Measurements from ENCODE around the gene FSTL1.

FSTL1 gene

DNA sequence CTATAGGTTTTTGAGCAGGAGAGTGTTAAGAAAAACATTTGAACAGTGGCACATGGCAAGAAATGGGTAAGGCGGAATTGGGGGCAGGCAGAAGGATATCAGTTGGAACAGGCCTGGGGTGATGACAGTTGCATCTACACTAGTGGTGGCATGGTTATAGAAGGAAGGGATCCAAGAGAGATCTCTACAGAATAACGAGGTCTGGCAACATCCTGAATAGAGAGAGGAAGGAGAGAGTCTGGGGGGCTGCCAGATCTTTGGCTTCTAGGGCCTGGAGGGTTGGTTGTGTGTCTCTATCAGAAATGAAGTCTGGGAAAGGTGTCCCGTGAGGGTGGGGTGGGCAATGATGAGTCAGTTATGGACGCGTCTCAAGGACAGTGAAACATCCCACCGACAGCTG, 26.3 kb downstream of the FSTL1 start:
- Histone ChIP-seq H3K9me3 (ENCODE audit: control insufficient read depth, insufficient read depth, low read depth, low read length) (no peaks in the 10 kb centered on the region), H3K36me3 (ENCODE audit: control insufficient read depth in 2 of 2, insufficient read depth in 1 of 2, low read length in 2 of 2) (peaks cover 0 to 31% of the 10 kb centered on the region in 2 experiments; a peak in 1 of 3 replicates), H3K4me1 (ENCODE audit: control insufficient read depth, insufficient read depth, low read length) (no peaks in the 10 kb centered on the region), H3K27ac (ENCODE audit: extremely low read depth, low read depth, low read length) (no peak overlapping the region), H3K4me3 (ENCODE audit: low read depth, low read length) (no peak overlapping the region)
- ChIA-PET POLR2A (no interaction called here), CTCF (interaction anchor here (0.8 to 1.5 kb wide), 2 partner anchors 131 to 134 kb away, joined by 4 to 5 read pairs; no protein-coding TSS in a partner anchor)
- no peak for TF ChIP-seq ZNF610 (tag by site-specific recombination; IDR thresholded peaks at IDR 0.05; ENCODE audit: borderline replicate concordance)
- no peak for TF ChIP-seq ZNF423 (tag by site-specific recombination; IDR thresholded peaks at IDR 0.05)
- no peak for TF ChIP-seq ZNF311 (tag by site-specific recombination; IDR thresholded peaks at IDR 0.05; ENCODE audit: borderline replicate concordance)
- no peak for TF ChIP-seq ZNF2 (tag by site-specific recombination; IDR thresholded peaks at IDR 0.05)
- no peak for TF ChIP-seq ZNF658 (tag by site-specific recombination; IDR thresholded peaks at IDR 0.05)
- no peak for TF ChIP-seq KLF10 (tag by site-specific recombination; IDR thresholded peaks at IDR 0.05)
- no peak for TF ChIP-seq KLF8 (tag by site-specific recombination; IDR thresholded peaks at IDR 0.05)
- no peak for TF ChIP-seq ZNF391 (tag by site-specific recombination; IDR thresholded peaks at IDR 0.05; ENCODE audit: borderline replicate concordance, low read depth)
- TF ChIP-seq, protein P1, sequence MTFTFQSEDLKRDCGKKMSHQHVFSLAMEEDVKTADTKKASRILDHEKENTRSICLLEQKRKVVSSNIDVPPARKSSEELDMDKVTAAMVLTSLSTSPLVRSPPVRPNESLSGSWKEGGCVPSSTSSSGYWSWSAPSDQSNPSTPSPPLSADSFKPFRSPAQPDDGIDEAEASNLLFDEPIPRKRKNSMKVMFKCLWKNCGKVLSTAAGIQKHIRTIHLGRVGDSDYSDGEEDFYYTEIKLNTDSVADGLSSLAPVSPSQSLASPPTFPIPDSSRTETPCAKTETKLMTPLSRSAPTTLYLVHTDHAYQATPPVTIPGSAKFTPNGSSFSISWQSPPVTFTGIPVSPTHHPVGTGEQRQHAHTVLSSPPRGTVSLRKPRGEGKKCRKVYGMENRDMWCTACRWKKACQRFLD (tag by site-specific recombination; IDR thresholded peaks at IDR 0.05), result no peak
- TF ChIP-seq GLI2 (tag by site-specific recombination; IDR thresholded peaks at IDR 0.05; ENCODE audit: borderline replicate concordance, low read depth), result no peak
- no peak for TF ChIP-seq ZFP69B (tag by site-specific recombination; IDR thresholded peaks at IDR 0.05)
- no peak for TF ChIP-seq ZNF555 (tag by site-specific recombination; conservative IDR thresholded peaks at IDR 0.05)
- TF ChIP-seq OSR2 (tag by site-specific recombination; IDR thresholded peaks at IDR 0.05), result no peak
- no peak for TF ChIP-seq MYNN (tag by site-specific recombination; IDR thresholded peaks at IDR 0.05; ENCODE audit: borderline replicate concordance)
- TF ChIP-seq, protein P2, sequence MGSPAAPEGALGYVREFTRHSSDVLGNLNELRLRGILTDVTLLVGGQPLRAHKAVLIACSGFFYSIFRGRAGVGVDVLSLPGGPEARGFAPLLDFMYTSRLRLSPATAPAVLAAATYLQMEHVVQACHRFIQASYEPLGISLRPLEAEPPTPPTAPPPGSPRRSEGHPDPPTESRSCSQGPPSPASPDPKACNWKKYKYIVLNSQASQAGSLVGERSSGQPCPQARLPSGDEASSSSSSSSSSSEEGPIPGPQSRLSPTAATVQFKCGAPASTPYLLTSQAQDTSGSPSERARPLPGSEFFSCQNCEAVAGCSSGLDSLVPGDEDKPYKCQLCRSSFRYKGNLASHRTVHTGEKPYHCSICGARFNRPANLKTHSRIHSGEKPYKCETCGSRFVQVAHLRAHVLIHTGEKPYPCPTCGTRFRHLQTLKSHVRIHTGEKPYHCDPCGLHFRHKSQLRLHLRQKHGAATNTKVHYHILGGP (tag by site-specific recombination; IDR thresholded peaks at IDR 0.05), result no peak
- no peak for TF ChIP-seq SP7 (tag by site-specific recombination; IDR thresholded peaks at IDR 0.05)
- TF ChIP-seq ZNF701 (tag by site-specific recombination; IDR thresholded peaks at IDR 0.05), result no peak
- no peak for TF ChIP-seq ZBTB48 (tag by site-specific recombination; IDR thresholded peaks at IDR 0.05)
- TF ChIP-seq ZNF274 (IDR thresholded peaks at IDR 0.05; ENCODE audit: low read length), result no peak
- no peak for TF ChIP-seq ZNF274 (tag by site-specific recombination; IDR thresholded peaks at IDR 0.05; ENCODE audit: borderline replicate concordance)
- no peak for TF ChIP-seq YY2 (tag by site-specific recombination; IDR thresholded peaks at IDR 0.05)

DNA sequence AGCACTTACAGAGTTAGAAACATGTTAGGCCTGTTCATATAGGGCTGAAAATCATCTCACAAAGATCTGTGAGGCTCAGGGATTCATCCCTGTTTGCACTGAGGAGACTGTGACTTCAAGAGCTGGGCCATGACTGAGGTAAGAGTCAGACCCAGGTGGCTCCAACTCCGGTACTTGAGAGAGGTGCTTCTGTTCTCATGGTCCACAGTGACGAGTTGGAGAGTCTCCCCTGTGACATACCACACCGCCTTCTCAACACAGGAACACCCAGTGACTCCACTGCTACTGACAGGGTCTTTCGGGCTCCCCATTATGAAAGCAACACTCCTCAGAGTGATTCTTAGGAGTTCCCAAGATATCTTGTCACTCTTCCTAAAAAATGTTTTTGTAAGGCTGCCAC, 27.4 kb downstream of the FSTL1 start:
- Histone ChIP-seq H3K9me3 (ENCODE audit: control insufficient read depth, insufficient read depth, low read depth, low read length) (no peaks in the 10 kb centered on the region), H3K27ac (ENCODE audit: extremely low read depth, low read depth, low read length) (no peak overlapping the region), H3K36me3 (ENCODE audit: control insufficient read depth in 2 of 2, insufficient read depth in 1 of 2, low read length in 2 of 2) (peaks cover 0 to 23% of the 10 kb centered on the region in 2 experiments; a peak in 1 of 3 replicates), H3K4me3 (ENCODE audit: low read depth, low read length) (no peak overlapping the region), H3K4me1 (ENCODE audit: control insufficient read depth, insufficient read depth, low read length) (no peaks in the 10 kb centered on the region)
- ChIA-PET POLR2A (no interaction called here), CTCF (interaction anchor here (1.5 kb wide), 1 partner anchor 135 kb away, joined by 5 read pairs; no protein-coding TSS in a partner anchor)
- TF ChIP-seq ZNF132 (tag by site-specific recombination; IDR thresholded peaks at IDR 0.05; ENCODE audit: borderline replicate concordance) (no peak), GLI2 (tag by site-specific recombination; IDR thresholded peaks at IDR 0.05; ENCODE audit: borderline replicate concordance, low read depth) (no peak), ZSCAN16 (tag by site-specific recombination; IDR thresholded peaks at IDR 0.05) (no peak), ZNF24 (tag by site-specific recombination; IDR thresholded peaks at IDR 0.05) (no peak), ZXDB (tag by site-specific recombination; IDR thresholded peaks at IDR 0.05) (no peak), ZBTB17 (tag by site-specific recombination; IDR thresholded peaks at IDR 0.05) (no peak), ZNF623 (tag by site-specific recombination; IDR thresholded peaks at IDR 0.05) (no peak), ZNF175 (tag by site-specific recombination; IDR thresholded peaks at IDR 0.05) (no peak), ZNF629 (tag by site-specific recombination; IDR thresholded peaks at IDR 0.05) (no peak), ZNF184 (tag by site-specific recombination; IDR thresholded peaks at IDR 0.05) (no peak), KLF8 (tag by site-specific recombination; IDR thresholded peaks at IDR 0.05) (no peak), ZNF221 (tag by site-specific recombination; IDR thresholded peaks at IDR 0.05; ENCODE audit: borderline replicate concordance) (no peak)
- TF ChIP-seq, protein P3, sequence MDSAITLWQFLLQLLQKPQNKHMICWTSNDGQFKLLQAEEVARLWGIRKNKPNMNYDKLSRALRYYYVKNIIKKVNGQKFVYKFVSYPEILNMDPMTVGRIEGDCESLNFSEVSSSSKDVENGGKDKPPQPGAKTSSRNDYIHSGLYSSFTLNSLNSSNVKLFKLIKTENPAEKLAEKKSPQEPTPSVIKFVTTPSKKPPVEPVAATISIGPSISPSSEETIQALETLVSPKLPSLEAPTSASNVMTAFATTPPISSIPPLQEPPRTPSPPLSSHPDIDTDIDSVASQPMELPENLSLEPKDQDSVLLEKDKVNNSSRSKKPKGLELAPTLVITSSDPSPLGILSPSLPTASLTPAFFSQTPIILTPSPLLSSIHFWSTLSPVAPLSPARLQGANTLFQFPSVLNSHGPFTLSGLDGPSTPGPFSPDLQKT (IDR thresholded peaks at IDR 0.05; ENCODE audit: borderline replicate concordance, low read depth, low read length), result no peak
- TF ChIP-seq, protein P4, sequence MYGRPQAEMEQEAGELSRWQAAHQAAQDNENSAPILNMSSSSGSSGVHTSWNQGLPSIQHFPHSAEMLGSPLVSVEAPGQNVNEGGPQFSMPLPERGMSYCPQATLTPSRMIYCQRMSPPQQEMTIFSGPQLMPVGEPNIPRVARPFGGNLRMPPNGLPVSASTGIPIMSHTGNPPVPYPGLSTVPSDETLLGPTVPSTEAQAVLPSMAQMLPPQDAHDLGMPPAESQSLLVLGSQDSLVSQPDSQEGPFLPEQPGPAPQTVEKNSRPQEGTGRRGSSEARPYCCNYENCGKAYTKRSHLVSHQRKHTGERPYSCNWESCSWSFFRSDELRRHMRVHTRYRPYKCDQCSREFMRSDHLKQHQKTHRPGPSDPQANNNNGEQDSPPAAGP (tag by site-specific recombination; IDR thresholded peaks at IDR 0.05), result no peak
